ENCODE measurements around the gene ACTN4. TPM values are rescaled to one million over a fixed set of nuclear protein-coding genes. Genes with fewer than 3 reads are reported as not detected.

The ACTN4 gene
- total RNA-seq, 4 donors from 2014 or later = 259 to 844 (median 429) TPM

DNA sequence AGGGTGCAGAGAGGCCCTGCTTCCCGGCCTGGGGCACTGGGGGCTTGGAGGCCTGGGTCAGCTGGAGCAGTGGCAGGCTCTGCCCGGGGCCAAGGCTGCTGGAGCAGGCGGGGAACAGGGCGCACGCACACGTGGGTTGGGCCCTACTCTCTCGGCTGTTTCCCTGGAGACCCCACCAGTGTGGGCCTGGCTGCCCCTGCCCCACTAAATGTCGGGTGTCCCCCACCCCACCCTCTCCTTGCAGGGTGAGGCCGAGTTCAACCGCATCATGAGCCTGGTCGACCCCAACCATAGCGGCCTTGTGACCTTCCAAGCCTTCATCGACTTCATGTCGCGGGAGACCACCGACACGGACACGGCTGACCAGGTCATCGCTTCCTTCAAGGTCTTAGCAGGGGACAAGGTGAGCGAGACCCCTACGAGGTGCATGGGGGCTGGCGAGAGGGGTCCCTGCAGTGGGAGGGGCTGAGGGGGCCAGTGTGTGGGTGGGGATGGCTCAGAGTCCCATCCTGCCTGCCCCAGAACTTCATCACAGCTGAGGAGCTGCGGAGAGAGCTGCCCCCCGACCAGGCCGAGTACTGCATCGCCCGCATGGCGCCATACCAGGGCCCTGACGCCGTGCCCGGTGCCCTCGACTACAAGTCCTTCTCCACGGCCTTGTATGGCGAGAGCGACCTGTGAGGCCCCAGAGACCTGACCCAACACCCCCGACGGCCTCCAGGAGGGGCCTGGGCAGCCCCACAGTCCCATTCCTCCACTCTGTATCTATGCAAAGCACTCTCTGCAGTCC lies 81.5 kb downstream of the ACTN4 start:
- peak; percentile 27 to 37 for DNase-seq
- TF ChIP-seq, protein P1, sequence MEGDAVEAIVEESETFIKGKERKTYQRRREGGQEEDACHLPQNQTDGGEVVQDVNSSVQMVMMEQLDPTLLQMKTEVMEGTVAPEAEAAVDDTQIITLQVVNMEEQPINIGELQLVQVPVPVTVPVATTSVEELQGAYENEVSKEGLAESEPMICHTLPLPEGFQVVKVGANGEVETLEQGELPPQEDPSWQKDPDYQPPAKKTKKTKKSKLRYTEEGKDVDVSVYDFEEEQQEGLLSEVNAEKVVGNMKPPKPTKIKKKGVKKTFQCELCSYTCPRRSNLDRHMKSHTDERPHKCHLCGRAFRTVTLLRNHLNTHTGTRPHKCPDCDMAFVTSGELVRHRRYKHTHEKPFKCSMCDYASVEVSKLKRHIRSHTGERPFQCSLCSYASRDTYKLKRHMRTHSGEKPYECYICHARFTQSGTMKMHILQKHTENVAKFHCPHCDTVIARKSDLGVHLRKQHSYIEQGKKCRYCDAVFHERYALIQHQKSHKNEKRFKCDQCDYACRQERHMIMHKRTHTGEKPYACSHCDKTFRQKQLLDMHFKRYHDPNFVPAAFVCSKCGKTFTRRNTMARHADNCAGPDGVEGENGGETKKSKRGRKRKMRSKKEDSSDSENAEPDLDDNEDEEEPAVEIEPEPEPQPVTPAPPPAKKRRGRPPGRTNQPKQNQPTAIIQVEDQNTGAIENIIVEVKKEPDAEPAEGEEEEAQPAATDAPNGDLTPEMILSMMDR (IDR thresholded peaks at IDR 0.05) = no peak
- no peak for TF ChIP-seq POLR2A (IDR thresholded peaks at IDR 0.05)
- Histone ChIP-seq H3K36me3 (no peaks in the 10 kb centered on the region), H3K27ac (peak overlapping the region; percentile 88 to 92), H3K27me3 (no peaks in the 10 kb centered on the region), H3K4me3 (no peak overlapping the region), H3K9me3 (no peaks in the 10 kb centered on the region), H3K4me1 (peaks cover 0 to 27% of the 10 kb centered on the region in 2 donors)
- intact Hi-C loops (cut with DNase I; ENCODE audit: low total_unique reads) = no loop called here

DNA sequence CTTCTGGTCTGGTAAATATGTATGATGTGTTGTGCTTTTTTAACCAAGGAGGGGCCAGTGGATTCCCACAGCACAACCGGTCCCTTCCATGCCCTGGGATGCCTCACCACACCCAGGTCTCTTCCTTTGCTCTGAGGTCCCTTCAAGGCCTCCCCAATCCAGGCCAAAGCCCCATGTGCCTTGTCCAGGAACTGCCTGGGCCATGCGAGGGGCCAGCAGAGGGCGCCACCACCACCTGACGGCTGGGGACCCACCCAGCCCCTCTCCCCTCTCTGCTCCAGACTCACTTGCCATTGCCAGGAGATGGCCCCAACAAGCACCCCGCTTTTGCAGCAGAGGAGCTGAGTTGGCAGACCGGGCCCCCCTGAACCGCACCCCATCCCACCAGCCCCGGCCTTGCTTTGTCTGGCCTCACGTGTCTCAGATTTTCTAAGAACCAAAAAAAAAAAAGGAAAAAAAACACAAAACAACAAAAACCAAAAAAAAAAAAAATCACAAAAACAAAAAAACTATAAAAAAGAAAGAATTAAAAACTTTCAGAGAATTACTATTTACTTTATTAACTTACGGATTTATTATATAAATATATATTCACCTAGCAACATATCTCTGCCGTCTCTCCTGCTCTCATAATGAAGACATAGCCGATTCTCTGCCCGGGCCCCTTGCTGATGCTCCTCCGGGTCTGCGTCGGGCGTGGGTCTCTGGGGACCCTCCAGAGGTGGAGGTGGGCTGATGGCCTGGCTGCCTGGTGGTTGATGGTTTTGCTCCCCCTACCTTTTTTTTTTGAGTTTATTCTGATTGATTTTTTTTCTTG lies 82.4 kb downstream of the ACTN4 start:
- H3K4me3 ChIP-seq = no peak overlapping the region
- intact Hi-C loops (cut with DNase I; ENCODE audit: low total_unique reads) = no loop called here
- DNase-seq = peak; percentile 57 to 63
- H3K36me3 ChIP-seq = no peaks in the 10 kb centered on the region
- peak overlapping the region; percentile 88 to 92 for H3K27ac ChIP-seq
- H3K9me3 ChIP-seq = no peaks in the 10 kb centered on the region
- H3K4me1 ChIP-seq = peaks cover 0 to 27% of the 10 kb centered on the region in 2 donors
- TF ChIP-seq, protein P1 (IDR thresholded peaks at IDR 0.05) = peak; percentile 60 to 81 (median 68)
- TF ChIP-seq POLR2A (IDR thresholded peaks at IDR 0.05) = no peak
- no peaks in the 10 kb centered on the region for H3K27me3 ChIP-seq

DNA sequence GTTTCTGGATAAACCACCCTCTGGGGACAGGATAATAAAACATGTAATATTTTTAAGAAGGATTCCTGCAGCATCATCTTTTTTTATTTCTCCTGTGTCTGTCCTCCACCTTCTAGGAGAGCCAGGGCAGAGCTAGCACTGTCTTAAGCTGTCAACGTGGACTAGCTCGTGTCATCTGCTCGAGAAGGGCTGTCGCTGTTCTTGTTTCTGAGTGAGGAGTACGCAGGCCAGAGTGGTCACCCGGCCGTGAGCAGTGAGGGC lies 83.0 kb downstream of the ACTN4 start:
- Histone ChIP-seq H3K27me3 (no peaks in the 10 kb centered on the region), H3K36me3 (no peaks in the 10 kb centered on the region), H3K4me1 (peaks cover 0 to 27% of the 10 kb centered on the region in 2 donors), H3K27ac (peak overlapping the region in 1 of 2 donors; percentile 32), H3K9me3 (no peaks in the 10 kb centered on the region), H3K4me3 (no peak overlapping the region)
- DNase-seq = no peak
- intact Hi-C loops (cut with DNase I; ENCODE audit: low total_unique reads) = no loop called here
- TF ChIP-seq, protein P1 (IDR thresholded peaks at IDR 0.05) = no peak
- no peak for TF ChIP-seq POLR2A (IDR thresholded peaks at IDR 0.05)

DNA sequence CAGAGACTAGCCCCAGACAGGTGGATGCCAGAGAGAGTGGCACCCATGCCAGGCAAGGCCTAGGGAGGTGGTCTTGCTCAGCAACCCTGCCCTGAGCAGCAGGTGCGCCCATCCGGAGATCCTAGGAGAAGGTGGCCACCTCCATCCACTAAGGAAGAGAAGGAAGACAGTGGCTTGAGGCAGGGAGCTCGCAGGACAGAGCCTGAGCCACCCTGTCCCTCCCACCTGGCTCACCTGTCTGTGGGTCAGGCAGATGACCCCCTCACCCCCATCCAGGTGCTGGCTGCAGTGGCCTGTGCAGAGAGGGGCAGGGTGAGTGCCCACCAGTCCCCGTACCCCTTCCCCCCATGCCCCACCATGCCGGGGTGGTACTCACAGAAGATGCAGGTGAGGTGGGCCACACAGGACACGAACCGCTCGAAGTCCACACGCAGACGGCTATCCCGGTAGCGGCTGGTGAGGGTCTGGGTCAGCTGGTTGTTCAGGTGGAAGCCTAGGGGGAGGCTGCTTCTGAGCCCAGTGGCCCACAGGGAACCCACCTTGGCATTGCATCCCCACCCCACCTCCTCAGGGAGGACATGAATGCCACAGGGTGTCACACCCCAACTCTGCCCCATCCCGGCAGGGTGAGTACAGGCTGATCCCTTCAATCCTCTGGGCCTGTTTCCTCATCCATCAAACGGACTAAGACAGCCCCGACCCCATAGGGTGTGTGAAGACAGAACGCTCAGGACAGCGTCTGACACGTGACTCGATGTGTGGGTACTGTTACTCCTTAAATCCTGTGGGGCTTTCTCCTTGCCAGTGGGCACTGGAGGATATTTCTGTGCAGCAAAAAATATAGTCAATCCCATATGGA lies 83.5 kb downstream of the ACTN4 start:
- intact Hi-C loops (cut with DNase I; ENCODE audit: low total_unique reads) = no loop called here
- peak; percentile 19 to 27 for DNase-seq

More for the DNA sequence above, 83.5 kb downstream of the ACTN4 start:
- H3K36me3 ChIP-seq = no peaks in the 10 kb centered on the region
- no peaks in the 10 kb centered on the region for H3K9me3 ChIP-seq
- peaks cover 0 to 27% of the 10 kb centered on the region in 2 donors for H3K4me1 ChIP-seq
- TF ChIP-seq, protein P1 (IDR thresholded peaks at IDR 0.05) = no peak
- no peak for TF ChIP-seq POLR2A (IDR thresholded peaks at IDR 0.05)
- peak overlapping the region; percentile 69 to 76 for H3K27ac ChIP-seq
- H3K27me3 ChIP-seq = no peaks in the 10 kb centered on the region
- no peak overlapping the region for H3K4me3 ChIP-seq
